HS-27A (cell line): ENCODE data around the gene C14orf93.

Source experiments
- DNase-seq: peaks from one replicate; pipeline ENCODE4 v3.0.0-alpha.2; 2012; ENCODE audit warnings: low read depth, missing footprints

The C14orf93 gene, protein sequence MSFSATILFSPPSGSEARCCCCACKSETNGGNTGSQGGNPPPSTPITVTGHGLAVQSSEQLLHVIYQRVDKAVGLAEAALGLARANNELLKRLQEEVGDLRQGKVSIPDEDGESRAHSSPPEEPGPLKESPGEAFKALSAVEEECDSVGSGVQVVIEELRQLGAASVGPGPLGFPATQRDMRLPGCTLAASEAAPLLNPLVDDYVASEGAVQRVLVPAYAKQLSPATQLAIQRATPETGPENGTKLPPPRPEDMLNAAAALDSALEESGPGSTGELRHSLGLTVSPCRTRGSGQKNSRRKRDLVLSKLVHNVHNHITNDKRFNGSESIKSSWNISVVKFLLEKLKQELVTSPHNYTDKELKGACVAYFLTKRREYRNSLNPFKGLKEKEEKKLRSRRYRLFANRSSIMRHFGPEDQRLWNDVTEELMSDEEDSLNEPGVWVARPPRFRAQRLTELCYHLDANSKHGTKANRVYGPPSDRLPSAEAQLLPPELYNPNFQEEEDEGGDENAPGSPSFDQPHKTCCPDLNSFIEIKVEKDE

DNA sequence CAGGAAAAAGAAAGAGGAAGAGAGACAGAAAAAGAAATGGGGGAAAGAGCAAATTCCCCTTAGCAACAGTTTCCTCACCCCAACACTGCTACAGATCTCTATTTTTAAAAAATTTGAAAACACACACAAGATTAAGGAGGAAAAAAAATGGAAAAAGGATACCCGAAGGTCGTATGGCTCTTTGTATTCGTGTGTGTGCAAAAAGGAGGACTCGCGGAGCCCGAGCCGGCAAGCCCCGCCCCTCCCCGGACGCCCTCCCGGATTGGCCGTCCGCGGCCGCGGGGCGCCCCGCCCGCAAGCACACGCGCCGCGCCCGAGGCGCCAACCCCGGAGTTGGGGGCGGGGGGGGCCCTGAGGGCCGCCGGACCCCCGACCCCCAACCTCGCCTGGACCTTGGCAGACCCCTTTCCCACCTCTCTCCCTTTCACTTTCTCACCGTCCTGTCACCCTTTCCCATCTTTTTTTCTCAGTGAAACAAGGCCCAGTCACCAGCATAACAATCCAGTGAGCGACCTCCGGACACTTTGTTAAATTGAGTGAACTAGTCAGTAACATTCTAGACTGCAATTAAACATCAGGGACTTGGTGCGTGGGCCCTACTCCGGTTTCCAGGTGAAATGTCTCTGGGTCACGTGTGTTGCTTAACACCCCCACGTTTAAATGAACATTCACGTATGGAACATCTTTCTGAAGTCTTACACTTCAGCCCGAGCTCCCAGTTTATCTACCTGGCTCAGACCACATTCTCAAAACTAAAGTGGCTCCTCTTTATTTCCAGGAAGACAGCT lies at the start of gene C14orf93:
TSS of gene C14orf93 (minus strand) at position 205 of the 788 bp plus-strand sequence. CDS start 11,120 bp downstream, outside the sequence.
- peak; percentile 51 for DNase-seq

DNA sequence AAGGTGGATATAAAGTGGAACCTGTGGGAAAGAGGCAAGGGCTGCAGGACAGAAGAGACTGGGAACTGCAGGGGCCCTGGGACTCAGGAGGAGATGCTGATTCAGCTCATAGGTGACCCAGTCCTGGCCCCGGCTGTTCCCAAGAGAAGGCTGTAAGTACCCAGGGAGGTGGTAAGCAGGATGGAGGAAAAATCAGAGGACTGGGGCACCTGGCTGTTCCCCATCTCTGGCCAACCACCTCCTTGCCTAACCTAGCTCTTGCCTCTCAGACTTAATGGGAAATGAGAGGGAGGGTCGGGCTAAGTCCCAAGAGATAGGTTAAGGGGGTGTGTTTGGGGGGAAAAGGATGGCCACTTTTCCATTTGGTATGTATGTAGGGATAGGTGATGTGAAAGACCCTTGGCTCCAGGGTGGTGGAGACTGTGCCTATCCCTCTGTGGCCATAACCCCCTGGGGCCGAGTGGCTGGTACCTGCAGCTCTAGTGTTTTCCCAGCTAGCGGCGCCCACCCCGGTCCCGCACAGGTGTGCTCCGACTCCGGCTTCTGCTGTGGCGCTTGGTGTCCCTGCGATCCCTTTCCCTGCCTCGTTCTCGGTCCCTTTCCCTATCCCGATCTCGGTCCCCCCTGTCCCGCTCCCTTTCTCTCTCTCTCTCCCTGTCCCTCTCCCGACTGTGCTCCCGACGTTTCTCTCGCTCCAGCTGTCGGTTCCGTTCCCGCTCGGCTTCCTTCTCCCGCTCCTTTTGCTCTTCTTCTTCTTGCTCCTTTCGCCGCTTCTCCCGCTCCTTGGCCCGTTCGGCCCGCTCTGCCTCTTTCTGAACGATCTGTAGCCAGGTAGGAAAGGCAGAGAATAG lies 48.9 kb upstream of the C14orf93 start:
- DNase-seq: no peak

DNA sequence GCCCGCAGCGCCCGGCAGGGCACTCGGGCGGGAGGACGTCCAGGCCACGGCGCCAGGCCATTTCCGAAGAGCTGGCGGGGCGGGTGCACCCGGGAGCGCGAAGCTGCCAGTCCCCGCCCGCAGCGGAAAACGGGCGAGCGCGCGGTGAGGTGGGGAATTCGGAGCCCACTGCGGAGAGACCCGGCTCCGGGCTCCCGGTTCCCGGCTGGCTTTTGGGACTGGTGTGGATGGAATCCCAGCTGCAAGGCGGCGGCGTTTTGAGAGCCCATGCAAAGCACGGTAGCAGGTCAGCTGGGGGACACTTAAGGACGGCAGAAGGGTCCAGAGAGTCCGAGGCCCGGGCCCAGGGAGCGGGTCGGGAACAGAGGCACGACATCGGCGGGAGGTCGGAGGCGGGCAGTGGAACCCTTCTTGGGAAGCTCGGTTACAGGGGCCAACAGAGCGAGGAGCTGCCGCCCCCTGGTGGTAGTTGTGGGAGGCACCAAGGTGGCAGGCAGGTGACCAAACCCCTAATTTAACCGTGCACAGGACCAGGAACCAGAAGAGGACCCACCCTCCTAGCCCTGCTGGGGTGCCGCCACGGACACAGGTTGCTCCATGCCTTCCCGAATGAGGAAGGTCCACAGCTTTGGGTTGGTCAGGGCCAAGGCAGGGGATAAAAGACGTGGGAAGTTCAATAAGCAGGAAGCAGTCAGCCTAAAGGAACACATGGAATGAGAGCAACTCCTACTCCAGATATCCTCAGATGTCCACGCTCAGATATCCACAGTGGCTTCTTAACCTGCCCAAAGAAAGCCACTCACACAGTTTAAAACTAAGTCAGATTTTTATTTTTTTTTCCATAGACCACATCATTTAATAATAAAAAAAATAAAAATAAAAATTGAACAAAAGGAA lies 48.1 kb upstream of the C14orf93 start:
- peak; percentile 83 for DNase-seq

DNA sequence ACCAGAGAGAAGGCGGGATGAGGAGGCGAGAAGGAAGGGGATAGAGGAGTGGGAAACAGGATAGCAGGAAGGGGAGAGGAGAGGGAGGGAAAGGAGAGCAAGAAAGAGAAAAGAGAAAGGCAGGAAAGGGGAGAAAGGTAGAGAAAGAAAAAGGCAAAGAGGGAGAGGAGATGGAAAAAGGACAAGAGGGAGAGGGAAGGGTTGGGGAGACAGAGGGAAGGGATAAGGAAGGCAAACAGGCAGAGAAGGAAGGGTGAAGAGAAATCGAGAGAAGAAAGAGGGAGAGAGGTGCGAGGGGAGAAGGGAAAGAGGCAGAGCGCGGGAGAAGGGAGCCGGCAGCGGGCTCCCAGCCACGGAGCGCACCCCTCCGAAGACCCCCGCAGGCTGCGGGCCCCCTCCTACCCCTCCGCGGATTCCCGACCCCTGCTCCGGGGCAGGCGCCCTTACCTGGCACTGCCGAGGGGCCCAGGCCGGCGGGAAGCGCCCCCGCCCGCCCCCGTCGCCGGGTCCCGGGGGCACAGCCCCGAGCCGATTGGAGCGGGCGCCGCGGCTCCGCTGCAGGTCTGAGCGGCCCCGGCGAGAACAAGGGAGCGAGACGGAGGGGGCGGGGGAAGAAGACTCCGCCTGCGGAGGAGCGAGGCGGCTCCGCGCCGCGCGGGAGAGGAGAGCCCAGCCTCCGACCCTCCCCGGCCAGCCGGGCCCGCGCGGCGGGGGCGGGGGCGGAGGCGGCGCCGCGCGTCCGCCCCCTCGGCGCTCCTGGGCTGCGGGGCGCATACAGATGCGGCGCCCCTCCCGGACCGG lies 47.2 kb upstream of the C14orf93 start, which contains the start of gene CDH24:
TSS of gene CDH24 (minus strand) at position 565 of the 801 bp plus-strand sequence. CDS start 1,787 bp downstream, outside the sequence.
- DNase-seq: no peak

DNA sequence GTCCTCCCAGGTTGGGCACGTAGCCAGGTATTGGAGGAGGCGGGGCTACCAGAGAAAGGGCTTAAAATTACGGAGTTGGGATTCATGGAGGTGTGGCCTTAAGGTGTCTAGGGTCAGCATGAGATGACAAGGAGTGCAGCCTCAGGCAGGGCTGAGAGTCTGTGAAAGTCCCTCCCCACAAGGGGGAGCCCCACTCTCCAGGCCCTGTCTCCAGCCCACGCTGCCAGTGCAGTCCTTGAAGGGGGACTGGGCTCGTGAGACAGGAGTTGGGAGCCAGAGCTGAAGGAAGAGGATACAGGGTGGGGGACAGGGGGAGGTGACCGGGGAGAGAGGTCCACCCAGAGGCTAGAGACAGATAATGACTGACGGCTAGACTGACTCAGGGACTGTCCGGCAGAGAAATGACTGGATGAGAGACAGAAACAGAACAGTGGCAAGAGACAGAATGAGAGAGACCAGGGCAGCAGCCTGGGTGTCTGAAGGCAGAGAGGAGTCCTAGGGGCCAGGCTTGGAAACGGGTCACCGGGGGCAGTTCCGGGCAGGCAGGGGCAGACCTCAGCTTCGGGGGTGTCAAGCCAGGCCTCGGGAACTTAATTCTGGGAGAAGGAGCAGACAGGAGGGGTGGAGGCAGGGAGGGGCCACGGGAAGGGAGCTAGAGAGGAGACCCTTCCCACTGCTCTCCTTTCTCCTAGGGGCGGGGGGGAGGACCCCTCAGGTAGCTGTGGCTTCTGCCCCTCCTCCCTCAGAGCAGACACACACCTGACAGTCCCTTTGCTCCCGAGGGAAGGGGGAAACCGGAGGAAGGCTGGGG lies 46.4 kb upstream of the C14orf93 start:
- DNase-seq: peak; percentile 74

DNA sequence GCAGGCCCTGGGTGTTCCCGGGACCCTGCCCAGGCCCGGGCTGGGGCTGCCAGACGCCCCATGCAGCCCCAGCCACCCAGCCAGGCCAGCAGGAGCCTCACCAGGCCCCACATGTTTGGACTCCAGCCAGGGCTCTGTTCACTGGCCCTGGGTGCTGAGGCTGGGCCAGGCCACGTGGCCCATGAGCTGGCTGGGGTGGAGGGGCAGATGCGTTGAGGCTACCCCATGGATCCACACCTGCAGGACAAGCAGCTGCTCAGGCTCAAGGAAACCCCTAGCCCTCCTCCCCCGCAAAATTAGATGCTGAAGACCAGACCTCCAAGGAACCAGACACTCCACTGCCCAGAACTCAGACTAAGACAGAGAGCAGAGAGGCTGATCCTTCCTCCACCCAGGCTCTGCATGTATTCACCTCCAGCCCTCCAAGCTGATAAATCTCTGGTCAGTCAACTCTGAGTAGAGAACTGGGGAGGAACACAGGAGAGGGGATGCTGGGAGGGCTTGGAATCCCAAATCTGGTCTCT lies 45.7 kb upstream of the C14orf93 start:
- peak; percentile 43 for DNase-seq

DNA sequence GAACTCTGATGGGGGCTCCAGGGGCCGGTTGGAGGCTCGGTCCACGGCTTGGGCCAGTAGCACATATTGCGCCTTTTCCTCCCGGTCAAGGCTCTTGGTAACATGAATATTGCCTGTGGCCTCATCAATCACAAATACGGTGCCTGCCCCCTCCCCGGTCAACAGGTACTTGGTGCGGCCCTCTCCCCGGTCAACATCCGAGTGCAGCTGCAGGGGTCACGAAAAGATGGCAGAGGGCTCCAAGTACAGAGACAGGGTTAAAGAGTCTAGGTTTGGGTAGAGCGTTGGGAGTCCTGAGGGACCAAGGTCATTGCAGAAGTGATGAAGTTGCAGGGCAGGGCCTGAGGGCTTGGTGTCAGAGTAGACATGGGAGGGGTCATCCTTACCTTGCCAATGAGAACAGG lies 45.2 kb upstream of the C14orf93 start:
- DNase-seq: no peak

DNA sequence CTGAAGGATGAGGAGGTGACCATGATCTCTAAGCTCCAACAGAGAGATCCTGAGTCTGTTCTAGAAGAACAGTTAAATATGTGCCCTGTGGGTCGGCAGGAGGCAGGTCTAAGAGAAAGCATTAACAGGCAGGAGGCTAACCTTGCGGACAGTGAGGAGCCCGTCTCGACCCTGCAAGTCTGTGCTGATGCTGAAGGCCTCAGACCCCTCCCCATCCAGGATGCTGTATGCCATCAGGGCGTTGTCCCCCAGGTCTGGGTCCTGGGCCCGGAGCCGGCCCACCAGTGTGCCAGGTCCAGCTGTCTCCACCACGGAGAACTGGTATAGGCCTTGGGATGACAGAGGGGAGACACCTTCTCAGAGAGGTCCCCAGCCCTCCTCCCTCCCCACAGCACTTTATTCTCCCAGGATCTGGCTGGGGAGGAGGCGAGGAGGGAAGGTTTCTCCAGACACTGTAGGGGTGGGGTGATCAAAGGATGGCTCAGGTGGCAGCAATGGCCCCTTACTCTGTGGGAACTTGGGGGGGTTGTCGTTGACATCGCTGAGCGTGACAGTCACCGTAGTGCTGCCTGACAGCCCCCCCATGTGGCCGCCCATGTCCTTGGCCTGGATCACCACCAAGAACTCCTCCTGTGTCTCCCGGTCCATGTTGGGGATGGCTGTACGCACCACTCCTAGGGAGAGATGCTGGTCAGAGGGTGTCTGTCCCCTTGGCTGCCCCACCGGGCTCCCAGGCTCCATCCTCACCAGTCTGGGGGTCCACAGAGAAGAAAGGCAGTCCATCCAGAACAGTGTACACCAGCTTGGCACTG lies 44.3 kb upstream of the C14orf93 start:
- DNase-seq: no peak

DNA sequence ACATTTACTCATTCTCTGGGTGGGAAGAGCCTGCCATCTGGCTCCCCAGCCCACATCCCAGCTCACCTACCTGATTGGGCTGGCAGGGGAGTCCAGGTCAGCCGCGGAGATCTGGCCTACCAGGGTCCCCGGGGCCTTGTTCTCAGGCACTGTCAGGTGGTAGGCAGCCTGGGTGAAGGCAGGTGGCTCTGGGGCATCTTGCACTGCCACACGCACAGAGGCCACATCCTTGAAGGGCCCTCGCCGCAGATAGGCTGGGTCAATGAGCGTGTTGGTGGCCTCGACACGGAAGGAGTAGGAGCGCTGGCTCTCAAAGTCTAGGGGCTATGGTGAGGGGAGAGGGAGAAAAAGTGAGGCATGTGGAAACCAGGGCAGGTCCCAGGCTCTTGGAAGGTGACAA lies 43.5 kb upstream of the C14orf93 start:
- DNase-seq: no peak

DNA sequence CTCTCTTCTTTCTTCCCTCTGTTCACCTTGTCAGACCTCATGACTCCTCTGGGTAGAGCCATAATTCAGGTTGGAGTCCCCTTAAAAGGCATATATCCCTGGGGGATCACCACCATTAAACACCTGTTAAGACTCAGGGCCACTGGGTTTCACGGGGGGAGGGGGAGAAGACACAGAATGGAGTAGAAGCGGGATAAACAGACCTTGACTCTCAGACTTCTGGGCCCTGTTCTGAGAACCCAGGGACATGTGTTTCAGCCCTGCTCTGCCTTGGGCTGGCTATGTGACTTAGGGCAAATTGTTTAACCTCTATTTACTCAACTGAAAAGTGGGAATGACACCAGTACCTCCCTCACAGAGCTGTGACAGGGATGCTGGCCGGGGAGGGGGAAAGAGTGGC lies 42.7 kb upstream of the C14orf93 start:
- DNase-seq: no peak

DNA sequence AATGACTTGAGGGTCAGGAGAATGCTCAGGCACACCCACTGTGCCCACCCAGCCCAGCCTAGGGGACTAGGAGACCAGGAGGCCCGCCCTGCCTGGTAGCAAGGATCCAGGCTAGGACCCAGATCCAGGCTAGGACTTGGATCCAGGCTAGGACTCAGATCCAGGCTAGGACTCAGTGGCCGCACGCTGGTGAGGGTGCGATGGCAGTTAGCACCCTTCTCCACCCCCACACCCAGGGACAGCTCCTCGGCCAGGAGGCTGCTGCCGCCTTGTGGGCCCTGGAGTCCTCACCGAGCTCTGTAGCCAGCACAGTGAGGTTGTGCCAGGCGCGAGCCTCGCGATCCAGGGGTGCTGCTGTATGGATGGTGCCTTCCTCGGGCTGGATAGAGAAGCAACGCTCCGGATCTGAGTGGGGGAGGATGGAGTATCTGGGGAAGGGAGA lies 42.3 kb upstream of the C14orf93 start:
- DNase-seq: no peak

DNA sequence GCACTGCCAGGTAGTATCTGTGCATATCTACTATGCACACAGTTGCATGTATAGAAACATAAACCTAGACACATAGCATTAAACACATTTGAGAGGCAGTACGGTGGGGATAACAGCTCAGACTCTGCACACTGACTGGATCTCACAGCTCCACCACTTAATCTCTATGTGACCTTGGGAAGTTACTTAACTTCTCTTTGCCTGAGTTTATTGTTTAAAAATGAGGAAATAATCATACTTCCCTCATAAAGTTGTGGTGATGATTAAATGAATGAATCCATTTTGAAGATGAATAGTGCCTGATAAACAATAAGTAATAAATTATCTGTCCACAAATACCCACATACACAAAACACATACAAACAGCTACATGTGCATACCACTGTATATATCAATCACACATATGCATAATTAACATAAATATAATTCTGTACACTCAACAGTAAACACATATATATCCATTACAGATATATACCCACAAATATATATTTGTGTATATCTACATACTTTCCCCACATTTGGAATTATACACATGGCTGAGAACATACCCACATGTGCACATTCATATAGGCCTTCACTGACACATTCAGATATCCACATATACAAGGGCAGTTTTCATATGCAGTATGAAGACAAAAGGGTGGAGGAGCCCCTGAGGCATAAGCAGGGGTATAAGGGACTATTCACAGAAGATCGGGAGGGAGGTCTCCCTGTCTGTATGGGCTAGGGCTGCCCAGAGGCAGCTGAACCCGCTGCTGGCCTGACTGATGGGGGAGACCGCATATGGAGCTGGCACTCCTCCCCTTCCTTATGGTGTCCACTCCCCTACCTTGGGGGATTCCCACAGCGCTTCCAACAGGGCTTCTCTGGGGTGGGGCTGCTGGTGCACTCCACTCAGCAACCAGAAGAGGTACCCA lies 41.5 kb upstream of the C14orf93 start:
- no peak for DNase-seq

DNA sequence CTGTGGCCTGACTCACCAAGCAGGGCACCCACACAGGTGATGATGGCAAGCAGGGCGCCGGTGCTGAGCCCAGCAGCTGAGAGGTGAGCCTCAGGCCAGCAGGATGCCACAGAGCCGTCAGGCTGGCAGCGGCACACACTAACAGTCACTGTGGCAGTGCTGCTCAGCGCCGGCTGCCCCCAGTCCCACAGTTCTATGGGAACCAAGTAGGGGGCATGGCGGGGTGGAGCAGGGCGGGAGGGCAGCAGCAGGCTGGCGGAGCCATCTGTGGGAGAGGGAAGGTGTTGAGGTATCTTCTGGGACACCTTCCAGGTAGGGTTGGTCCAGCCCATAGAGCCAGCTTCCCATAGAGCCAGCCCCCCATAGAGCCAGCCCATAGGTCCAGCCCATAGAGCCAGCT lies 39.1 kb upstream of the C14orf93 start:
- DNase-seq: no peak

DNA sequence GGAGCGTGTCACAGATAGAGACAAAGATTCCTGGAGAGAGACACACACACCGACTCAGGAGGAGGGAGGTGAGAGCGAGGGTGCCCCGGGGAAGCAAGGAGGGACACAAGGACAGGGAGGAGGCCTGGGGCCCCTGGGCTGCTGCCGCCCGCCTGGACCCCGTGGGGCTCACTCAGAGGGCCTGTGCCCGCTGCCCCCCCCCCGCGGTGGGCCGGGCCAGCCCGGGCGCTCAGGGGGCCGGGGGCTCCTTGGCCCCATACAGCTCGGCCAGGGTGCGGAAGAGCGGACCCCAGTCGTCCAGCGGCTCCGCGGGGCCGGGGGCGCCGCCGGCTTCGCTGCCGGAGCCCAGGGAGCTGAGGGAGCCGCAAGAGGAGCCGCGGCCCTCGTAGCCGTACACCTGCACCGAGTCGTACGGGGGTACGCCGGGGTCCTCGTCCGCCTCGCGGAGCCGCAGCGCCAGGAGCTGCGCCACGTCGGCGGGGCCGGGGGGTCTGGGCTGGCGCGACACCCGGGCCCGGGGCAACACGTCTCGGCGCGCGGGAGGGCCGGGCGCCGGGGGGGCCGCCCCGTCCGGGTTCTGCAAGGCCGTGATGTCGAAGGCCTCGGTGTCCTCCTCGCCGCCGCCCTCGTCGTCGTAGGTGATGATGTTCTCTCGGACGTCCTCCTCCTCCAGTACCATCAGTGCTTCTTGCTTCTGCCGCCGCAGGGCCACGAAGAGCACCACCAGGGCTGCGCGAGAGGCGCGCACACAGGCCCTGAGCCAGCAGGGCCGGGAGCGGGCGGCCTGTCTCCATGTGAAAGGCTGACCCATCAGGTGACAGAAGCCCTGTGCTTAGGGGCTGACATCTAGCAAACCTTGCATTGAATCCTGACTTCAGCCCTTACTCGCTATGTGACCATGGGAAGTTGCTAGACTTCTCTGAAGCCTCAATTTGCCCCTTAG lies 38.1 kb upstream of the C14orf93 start:
- DNase-seq: no peak

DNA sequence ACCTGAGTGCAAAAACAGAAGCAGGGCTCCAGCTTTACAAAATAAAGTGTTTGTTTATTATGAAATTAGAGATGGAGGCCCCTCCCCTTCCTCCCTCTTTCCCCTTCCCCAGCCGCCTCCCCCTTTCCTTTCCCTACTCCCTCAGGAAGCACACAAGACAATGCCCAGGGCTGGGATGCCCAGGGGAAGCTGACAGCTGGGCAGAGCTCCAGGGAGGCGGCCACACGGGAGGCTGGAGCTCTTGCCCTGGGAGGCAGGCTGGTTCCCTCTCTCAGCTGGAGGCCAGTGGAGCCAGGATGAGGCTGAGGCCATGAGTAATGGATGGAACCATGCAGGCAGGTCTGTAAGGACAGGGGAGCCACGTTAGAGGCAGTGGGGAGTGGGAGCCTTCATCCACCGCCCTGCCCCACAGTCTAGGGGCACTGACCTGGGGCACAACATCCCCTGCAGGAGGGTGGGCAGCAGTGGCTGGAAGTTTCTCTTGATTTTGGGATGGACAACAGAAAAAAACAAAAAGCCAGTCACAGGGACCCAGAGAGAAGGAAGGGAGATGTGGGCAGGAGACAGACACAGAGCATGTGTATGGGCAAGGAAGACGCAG lies 37.2 kb upstream of the C14orf93 start:
- DNase-seq: no peak
